ENCODE data around the gene OAS1.

The OAS1 gene

DNA sequence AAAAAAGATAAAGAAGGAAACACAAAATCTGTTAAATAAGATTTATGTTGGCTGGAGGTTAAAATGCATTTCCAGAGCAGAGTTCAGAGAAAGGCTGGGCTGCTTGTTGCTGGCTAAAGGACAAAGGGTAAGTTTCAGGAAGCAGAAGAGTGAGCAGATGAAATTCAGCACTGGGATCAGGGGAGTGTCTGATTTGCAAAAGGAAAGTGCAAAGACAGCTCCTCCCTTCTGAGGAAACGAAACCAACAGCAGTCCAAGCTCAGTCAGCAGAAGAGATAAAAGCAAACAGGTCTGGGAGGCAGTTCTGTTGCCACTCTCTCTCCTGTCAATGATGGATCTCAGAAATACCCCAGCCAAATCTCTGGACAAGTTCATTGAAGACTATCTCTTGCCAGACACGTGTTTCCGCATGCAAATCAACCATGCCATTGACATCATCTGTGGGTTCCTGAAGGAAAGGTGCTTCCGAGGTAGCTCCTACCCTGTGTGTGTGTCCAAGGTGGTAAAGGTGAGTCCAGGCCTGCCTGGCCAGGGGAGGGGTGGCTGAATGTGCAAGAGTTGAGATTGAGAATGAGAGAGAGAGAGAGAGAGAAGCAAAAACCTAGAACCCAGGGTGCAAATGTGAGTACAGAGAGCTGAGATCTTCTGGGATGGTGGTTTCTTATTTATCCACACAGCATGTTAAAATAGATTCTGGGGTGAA is at the start of gene OAS1:
OAS1 (plus strand) TSS at position 251 of the 703 bp plus-strand sequence; CDS start at position 329, 78 bp downstream.
- peak; percentile 88 to 92 for DNase-seq

GRCh38 chr12:112859291-112859690 is 47.5 kb upstream of the OAS1 start:
- DNase-seq, result no peak

- no peak for DNase-seq
These were observed 46.6 kb upstream of the OAS1 start for GRCh38 chr12:112860181-112860580.

GRCh38 chr12:112861284-112861683 is 45.5 kb upstream of the OAS1 start:
- no peak for DNase-seq

- DNase-seq, result no peak
These were observed 44.0 kb upstream of the OAS1 start for GRCh38 chr12:112862636-112863290.

DNA sequence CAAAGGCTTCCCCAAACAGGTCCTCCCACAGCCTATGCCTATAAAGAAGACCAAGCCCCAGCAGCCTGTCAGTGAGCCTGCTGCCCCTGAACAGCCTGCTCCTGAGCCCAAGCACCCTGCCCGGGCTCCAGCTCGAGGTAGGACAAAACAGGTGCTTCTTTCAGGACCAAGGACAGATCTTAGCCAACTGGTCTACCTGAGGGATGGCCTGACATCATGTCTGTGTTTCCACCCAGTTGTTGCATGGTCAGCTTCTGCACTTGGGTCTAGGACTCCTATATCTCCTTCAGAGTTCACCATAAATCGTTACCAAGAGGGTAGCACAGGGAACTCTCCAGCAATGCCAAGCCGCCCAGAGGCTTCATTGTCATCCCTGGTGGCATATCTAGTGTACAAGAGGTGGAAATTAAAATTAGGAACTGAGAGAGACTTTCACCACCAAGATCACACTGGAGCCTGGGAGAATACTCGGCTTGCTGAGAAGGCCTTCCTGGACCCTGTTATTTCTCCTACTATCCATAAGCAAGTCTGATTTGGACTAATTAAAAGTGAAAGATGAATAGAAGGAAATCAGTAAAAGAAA is 38.2 kb upstream of the OAS1 start:
- no peak for DNase-seq

GRCh38 chr12:112869091-112869490 is 37.7 kb upstream of the OAS1 start:
- DNase-seq, result no peak

- no peak for DNase-seq
These were observed 37.0 kb upstream of the OAS1 start for GRCh38 chr12:112869778-112870177.

GRCh38 chr12:112870267-112870980 is 36.3 kb upstream of the OAS1 start:
- DNase-seq, result peak in 1 of 2 donors; percentile 29

- DNase-seq, result no peak
These were observed 31.2 kb upstream of the OAS1 start for GRCh38 chr12:112875608-112876007.

DNA sequence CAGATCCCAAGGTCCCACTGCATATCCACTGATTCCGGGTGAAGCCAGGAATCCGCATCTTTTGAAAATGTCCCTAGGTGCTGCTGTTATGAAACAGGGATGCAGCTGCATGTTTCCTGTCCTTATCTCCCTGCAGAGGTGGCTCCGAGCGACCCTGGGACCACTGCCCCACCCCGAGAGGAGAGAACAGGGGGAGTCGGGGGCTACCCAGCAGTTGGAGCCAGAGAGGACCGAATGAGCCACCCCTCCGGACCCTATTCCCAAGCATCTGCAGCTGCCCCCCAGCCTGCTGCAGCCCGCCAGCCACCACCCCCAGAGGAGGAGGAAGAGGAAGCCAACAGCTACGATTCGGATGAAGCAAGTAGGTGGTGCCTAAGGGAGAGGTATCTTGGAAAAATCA is 30.3 kb upstream of the OAS1 start:
- no peak for DNase-seq

DNA sequence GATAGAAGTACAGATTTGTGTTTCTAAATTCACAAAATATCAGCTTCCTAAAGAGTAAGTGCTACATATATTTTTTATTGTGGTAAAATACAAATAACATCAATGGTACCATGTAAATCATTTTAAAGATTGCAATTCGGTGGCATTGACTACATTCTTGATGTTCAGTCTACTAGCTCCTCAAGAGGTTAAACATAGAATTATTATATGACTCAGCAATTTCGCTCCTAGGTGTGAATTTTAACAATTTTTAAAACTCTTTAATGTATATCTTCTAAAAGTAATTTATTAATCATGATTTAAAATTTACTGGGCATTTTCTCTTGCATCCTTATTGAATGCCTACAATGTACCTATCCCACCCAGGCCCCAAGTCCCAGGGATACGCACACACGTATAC is 29.8 kb upstream of the OAS1 start:
- no peak for DNase-seq

DNA sequence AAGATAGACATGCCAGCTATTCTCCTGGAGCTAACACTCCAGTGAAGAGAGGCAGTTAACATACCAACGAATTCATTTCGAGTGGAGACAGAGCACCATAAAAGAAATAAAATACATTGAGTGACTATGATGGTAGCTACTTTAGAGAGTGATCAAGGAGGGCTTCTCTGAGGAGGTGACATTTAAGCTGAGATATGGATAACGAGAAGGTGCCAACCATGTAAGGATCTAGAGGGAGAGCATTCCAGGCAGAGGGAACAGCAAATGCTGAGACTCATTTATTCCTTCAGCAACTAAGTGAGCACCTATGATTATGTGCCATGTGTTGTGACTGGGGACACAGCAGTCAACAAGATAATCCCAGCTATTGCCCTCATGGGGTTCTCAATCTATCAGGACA is 28.3 kb upstream of the OAS1 start:
- DNase-seq, result no peak

DNA sequence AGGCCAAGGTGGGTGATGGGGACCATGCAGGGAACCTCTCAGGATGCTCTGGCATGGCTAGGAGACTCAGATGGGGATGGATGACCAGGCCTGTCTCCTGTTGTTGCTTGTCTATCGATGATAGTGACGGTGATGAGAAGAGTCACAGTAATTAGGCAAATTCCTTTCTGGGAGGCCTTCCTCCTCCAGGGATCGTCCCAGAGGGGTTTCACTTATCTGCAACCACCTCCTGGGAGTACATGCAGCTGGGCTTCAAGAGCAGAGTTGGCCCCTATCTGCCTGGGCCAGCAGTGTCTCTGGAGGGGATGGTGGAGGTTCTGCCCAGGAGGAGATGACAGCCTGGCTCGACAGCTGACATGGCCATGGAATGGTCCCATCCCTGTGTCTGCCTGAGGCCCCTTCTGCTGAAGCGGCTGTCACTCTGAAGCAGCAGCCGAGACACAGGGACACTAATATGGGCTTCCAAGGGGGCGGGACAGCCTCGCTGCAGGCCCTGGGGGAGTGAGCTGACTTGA is 27.5 kb upstream of the OAS1 start:
- DNase-seq, result no peak

GRCh38 chr12:112881602-112882001 is 25.2 kb upstream of the OAS1 start:
- no peak for DNase-seq

- no peak for DNase-seq
These were observed 21.5 kb upstream of the OAS1 start for GRCh38 chr12:112885236-112885635.

DNA sequence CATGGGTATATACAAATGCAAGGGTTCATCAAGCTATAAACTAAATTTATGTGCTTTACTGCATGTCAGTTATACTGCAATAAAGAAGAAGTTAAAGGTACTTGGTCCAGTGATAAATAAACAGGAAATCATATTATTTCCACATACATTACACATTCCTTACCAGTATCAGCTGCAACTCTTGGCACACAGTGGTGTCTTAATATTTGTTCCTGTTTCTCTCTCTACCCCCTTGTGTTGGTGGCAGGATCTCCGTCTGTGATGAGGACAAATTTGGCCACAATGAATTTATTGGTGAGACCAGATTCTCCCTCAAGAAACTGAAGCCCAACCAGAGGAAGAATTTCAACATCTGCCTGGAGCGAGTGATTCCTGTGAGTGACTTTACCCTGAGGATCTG is 19.2 kb upstream of the OAS1 start:
- no peak for DNase-seq

DNA sequence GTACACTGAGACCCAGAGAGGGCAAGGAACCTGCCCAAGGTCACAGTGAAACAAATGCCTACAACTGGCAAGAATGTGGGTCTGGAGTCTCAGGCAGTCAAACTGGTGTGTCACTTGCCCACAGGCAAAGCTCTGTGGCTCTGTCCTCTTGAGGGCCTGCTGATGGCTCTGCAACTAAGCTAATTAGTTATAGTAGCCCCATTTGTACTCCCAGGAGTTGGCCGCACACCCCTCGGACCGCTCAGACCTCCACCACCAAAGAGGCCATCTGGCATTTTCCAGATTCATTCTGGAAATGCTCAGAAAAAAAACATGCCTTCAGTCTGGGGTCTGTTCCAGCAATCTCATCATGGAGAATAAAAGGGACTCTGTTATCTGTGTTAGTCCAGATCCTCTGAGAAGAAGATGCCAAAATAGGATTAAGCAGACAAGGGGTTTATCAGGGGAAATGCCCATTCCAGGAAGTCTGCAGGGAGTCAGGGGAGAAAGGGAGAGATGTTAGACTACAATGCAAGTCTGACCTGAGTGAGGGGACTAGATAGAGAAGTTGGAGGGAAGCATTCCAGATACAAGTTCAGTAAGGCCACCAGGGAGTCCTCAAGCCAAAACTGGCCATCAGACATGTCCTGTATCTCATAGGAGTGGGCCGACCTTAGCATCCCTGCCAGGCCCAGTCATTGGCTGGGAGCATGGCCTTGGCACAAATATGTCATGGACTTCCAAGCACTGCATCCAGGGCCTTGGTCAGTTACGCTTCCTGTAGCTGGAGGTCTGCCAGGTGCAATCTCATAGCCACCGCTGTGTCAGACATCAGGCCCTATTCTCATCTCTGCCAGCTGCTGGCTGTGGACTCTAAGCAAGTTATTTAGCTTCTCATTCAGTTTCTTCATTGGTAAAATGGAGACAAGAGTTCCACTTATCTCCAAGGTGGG is 15.4 kb upstream of the OAS1 start:
- no peak for DNase-seq

- DNase-seq, result no peak
These were observed 13.9 kb upstream of the OAS1 start for GRCh38 chr12:112892856-112893255.

- no peak for DNase-seq
These were observed 12.6 kb upstream of the OAS1 start for GRCh38 chr12:112894128-112894527.

DNA sequence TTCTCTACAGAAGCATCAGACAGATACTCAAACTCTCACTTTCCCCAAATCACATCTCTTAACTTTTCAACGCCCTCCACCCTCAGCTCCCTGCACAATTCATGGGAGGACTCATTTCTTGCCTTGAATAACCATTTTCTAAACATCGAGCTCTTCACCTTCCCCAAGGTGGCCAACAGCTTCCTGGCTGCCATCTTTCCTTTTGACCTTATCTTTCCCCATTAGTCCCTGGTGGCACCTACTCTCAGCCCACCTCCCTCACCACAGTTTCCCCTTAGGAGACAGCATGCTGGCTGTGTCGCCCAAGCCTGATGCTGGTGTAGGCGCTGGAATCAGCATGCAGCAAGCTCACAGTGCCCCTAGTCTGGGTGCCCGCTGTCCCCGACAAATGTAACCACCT is 8.4 kb upstream of the OAS1 start:
- DNase-seq, result no peak
